GM06990 (cell line): Measurements from ENCODE around the gene NR0B2.

Experiments
- DNase-seq: peaks from one replicate; pipeline ENCODE4 v3.0.0-alpha.2; 2011; ENCODE audit not compliant: insufficient read length; ENCODE audit errors: extremely low read depth
- H3K27me3 ChIP-seq: replicated peaks from 2 replicates; pipeline ENCODE4 v1.6.0; 2011; ENCODE audit warnings: low read length; ENCODE audit not compliant: control insufficient read depth, insufficient read depth
- H3K36me3 ChIP-seq: 2 replicates; pipeline ENCODE4 v1.5.1; 2011; ENCODE audit warnings: low read length; ENCODE audit not compliant: control insufficient read depth, insufficient read depth
- H3K4me3 ChIP-seq: replicated peaks from 2 replicates; pipeline ENCODE4 v1.5.1; 2011; ENCODE audit warnings: low read depth, mild to moderate bottlenecking, control low read depth, low read length
- CTCF ChIP-seq: IDR thresholded peaks from 2 replicates; pipeline ENCODE4 v1.5.1; 2011; ENCODE audit warnings: low read length, control low read depth, mild to moderate bottlenecking, inconsistent platforms; ENCODE audit not compliant: insufficient read depth, poor library complexity, severe bottlenecking

NR0B2 gene

GRCh38 chr1:26915204-26915842, 1.5 kb upstream of the NR0B2 start:
- no peaks in the 10 kb centered on the region for H3K36me3 ChIP-seq
- no peak for DNase-seq

GRCh38 chr1:26913389-26913753, 404 bp downstream of the NR0B2 start:
- Histone ChIP-seq H3K27me3 (no peaks in the 10 kb centered on the region), H3K36me3 (no peaks in the 10 kb centered on the region), H3K4me3 (no peak overlapping the region)
- TF ChIP-seq CTCF = no peak
- no peak for DNase-seq

More at GRCh38 chr1:26915204-26915842, 1.5 kb upstream of the NR0B2 start:
- Histone ChIP-seq H3K4me3 (no peak overlapping the region), H3K27me3 (no peaks in the 10 kb centered on the region)
- no peak for TF ChIP-seq CTCF

- H3K36me3 ChIP-seq = no peaks in the 10 kb centered on the region
- no peak overlapping the region for H3K4me3 ChIP-seq
- DNase-seq = no peak
- H3K27me3 ChIP-seq = no peaks in the 10 kb centered on the region
- TF ChIP-seq CTCF = no peak
Observed at GRCh38 chr1:26912147-26912490, 1.7 kb downstream of the NR0B2 start.

- Histone ChIP-seq H3K4me3 (no peak overlapping the region), H3K27me3 (no peaks in the 10 kb centered on the region), H3K36me3 (no peaks in the 10 kb centered on the region)
- no peak for DNase-seq
- no peak for TF ChIP-seq CTCF
Observed at GRCh38 chr1:26911399-26912146, 2.2 kb downstream of the NR0B2 start.

- TF ChIP-seq CTCF = no peak
- no peak for DNase-seq
- no peak overlapping the region for H3K4me3 ChIP-seq
Observed at GRCh38 chr1:26910343-26911160, 3.2 kb downstream of the NR0B2 start.

More at GRCh38 chr1:26910343-26911160, 3.2 kb downstream of the NR0B2 start:
- no peaks in the 10 kb centered on the region for H3K36me3 ChIP-seq
- H3K27me3 ChIP-seq = no peaks in the 10 kb centered on the region
